Daoy (cell line): Measurements from ENCODE around the gene DNAJB6. TPM values are rescaled to one million over a fixed set of nuclear protein-coding genes. Genes with fewer than 3 reads are reported as not detected.

Experiments used
- DNase-seq: peaks from one replicate; pipeline ENCODE4 v3.0.0-alpha.2; 2015; ENCODE audit warnings: low read depth
- total RNA-seq: library from RNA; depleted of rRNA; stranded (reverse); fragments of >200 nt; shearing (Covaris generic); gene quantifications from 2 replicates; pipeline ENCODE4 v1.2.3, GENCODE V29; 2014; rRNA removed

The DNAJB6 gene
- total RNA-seq, 1 experiment from 2014 or later: 239 TPM

- peak; percentile 8 for DNase-seq
Observed at GRCh38 chr7:157465891-157466866, 129.4 kb downstream of the DNAJB6 start.

DNA sequence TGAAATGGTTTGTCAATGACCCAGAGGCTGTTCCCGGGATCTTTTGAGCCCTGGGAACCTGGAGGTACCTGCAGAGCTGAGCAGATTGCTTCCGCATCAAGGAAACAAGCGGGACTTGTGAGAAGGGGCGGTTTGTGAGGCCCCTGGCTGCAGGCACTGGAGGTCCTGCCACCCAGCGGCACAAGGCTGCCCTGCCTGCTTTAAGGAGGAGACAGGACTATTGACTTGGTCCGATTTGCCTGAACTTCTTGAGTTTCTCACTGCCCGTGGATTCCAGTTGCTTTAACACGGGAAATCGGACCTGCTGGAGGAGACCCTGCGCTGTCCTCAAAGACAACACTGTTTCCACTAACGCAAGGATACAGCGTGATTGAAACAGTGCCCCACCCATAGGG is 130.1 kb downstream of the DNAJB6 start:
- DNase-seq: peak; percentile 30

Other genes starting within 250 kb of the DNAJB6 start
- gene UBE3C, start 198.1 kb upstream of the DNAJB6 start, total RNA-seq: 114 and 115 TPM in 2 replicates